K562 (cell line): Measurements from ENCODE around the gene RRM2. TPM values are rescaled to one million over a fixed set of nuclear protein-coding genes. Genes with fewer than 3 reads are reported as not detected.

ENCODE experiments used
- ATAC-seq: fragments of 200-7000 bp; cut with Tn5 transposase; 3 replicates; pipeline ENCODE4 v1.9.1; 2020; ENCODE audit warnings: moderate library complexity
- BruUV-seq: library from RNA; stranded (reverse); fragments of 400-500 nt; replicated peaks from 2 replicates; lab custom pipeline; 2021; lab: Mats Ljungman, UMichigan
- CTCF ChIA-PET: fragments of 300-600 bp; formaldehyde crosslinking; extraction: SDS; loops from one replicate; lab custom pipeline; 2021; ENCODE audit warnings: low intra/inter-chr PET ratio; lab: Yijun Ruan, JAX
- POLR2A ChIA-PET: fragments of 300-600, 350-650 bp; sonication (Branson Sonifier 250); formaldehyde crosslinking; extraction: SDS; loops from one replicate; lab custom pipeline; 2021; ENCODE audit warnings: antibody characterized with exemption, inconsistent platforms; lab: Yijun Ruan, JAX
- DNase-seq, 4 experiments: peaks; one replicate each; pipeline versions ENCODE4 v3.0.0 to v3.0.0-alpha.2; 2011 to 2018; ENCODE audit warnings: low spot score in 3 of 4, mixed read lengths in 3 of 4; ENCODE audit errors: extremely low read depth in 1 of 4
- FAIRE-seq: peaks from 2 replicates; lab custom pipeline; 2011; peaks lifted over from hg19 to GRCh38; lab: Jason Lieb, UNC
- H2AFZ ChIP-seq: 2 replicates; pipeline ENCODE4 v1.6.0; 2011; ENCODE audit warnings: low read depth, low read length, control low read depth, inconsistent platforms
- H3K27ac ChIP-seq: fragments of 200-600 bp; 3 replicates; pipeline ENCODE4 v1.8.0; 2011; ENCODE audit warnings: low read depth, mild to moderate bottlenecking, control low read depth, inconsistent platforms, low read length, moderate library complexity, mixed read lengths; ENCODE audit errors: extremely low read depth
- H3K27me3 ChIP-seq, 2 experiments: fragments of 300-600 bp in 1 of 2; 2 replicates in 1 of 2; 3 replicates in 1 of 2; pipeline versions ENCODE4 v1.6.0 to v1.8.0; 2011; ENCODE audit warnings: inconsistent platforms in 2 of 2, low read length in 2 of 2, mild to moderate bottlenecking in 1 of 2, mixed read lengths in 1 of 2, moderate library complexity in 1 of 2; ENCODE audit not compliant: control insufficient read depth in 2 of 2, insufficient read depth in 2 of 2
- H3K36me3 ChIP-seq: fragments of 300-600 bp; 3 replicates; pipeline ENCODE4 v1.8.0; 2011; ENCODE audit warnings: mild to moderate bottlenecking, low read length, inconsistent platforms; ENCODE audit not compliant: control insufficient read depth, insufficient read depth
- H3K4me1 ChIP-seq, 2 experiments: fragments of 200-600 bp in 1 of 2; replicated peaks in 1 of 2; 2 replicates in 1 of 2; 3 replicates in 1 of 2; pipeline versions ENCODE4 v1.5.1 to v1.8.0; 2011; ENCODE audit warnings: inconsistent platforms in 2 of 2, low read length in 2 of 2, mild to moderate bottlenecking in 1 of 2, mixed read lengths in 1 of 2, moderate library complexity in 1 of 2; ENCODE audit not compliant: control insufficient read depth in 2 of 2, insufficient read depth in 2 of 2
- H3K4me2 ChIP-seq: 2 replicates; pipeline ENCODE4 v1.6.1; 2011; ENCODE audit warnings: low read length, control low read depth, inconsistent platforms, mixed read lengths; ENCODE audit not compliant: insufficient read depth
- H3K4me3 ChIP-seq: fragments of 200-600 bp; sonication (generic), shearing (Covaris generic); 2 replicates; pipeline ENCODE4 v1.5.1; 2016; ENCODE audit warnings: control low read depth, inconsistent platforms
- H3K79me2 ChIP-seq: fragments of 200-600 bp; 3 replicates; pipeline ENCODE4 v1.8.0; 2011; ENCODE audit warnings: low read length, inconsistent platforms; ENCODE audit not compliant: control insufficient read depth, insufficient read depth
- H3K9ac ChIP-seq, 2 experiments: 2 replicates each; pipeline versions ENCODE4 v1.6.0 to v1.6.1; 2011; ENCODE audit warnings: low read depth in 2 of 2, low read length in 2 of 2, control low read depth in 1 of 2, inconsistent platforms in 1 of 2, mild to moderate bottlenecking in 1 of 2, mixed read lengths in 1 of 2; ENCODE audit not compliant: insufficient read depth in 1 of 2
- H3K9me1 ChIP-seq: one replicate; pipeline ENCODE4 v1.6.0; 2011; ENCODE audit warnings: inconsistent platforms, mild to moderate bottlenecking, low read length, moderate library complexity; ENCODE audit not compliant: control insufficient read depth, insufficient read depth
- H3K9me3 ChIP-seq: replicated peaks from 2 replicates; pipeline ENCODE4 v1.5.1; 2011; ENCODE audit warnings: low read depth, low read length, inconsistent platforms; ENCODE audit not compliant: control insufficient read depth, insufficient read depth
- H4K20me1 ChIP-seq: replicated peaks from 2 replicates; pipeline ENCODE4 v1.6.1; 2011; ENCODE audit warnings: low read length, inconsistent platforms, mixed read lengths; ENCODE audit not compliant: control insufficient read depth, insufficient read depth
- ADNP ChIP-seq: fragments of 200-800 bp; sonication (Bioruptor generic); IDR thresholded peaks from 2 replicates; pipeline ENCODE4 v1.6.1; 2016; ENCODE audit warnings: missing genetic modification characterization, missing compliant biosample characterization
- DDX20 ChIP-seq: fragments of 450-650 bp; IDR thresholded peaks from 2 replicates; pipeline ENCODE4 v1.6.1; 2016; ENCODE audit warnings: missing genetic modification characterization, low read depth, mild to moderate bottlenecking, missing compliant biosample characterization, moderate library complexity
- GABPB2 ChIP-seq: fragments of 250-450 bp; sonication (Bioruptor Pico); conservative IDR thresholded peaks from 2 replicates; pipeline ENCODE4 v1.5.1; 2021; ENCODE audit warnings: mild to moderate bottlenecking
- HNRNPLL ChIP-seq: fragments of 200-400 bp; formaldehyde crosslinking; IDR thresholded peaks from 2 replicates; pipeline ENCODE4 v1.6.1; 2017; ENCODE audit warnings: low read length, low read depth, mild to moderate bottlenecking; ENCODE audit not compliant: poor library complexity, severe bottlenecking
- ILF3 ChIP-seq: fragments of 450-650 bp; IDR thresholded peaks from 2 replicates; pipeline ENCODE4 v1.6.1; 2018; ENCODE audit warnings: antibody characterized with exemption, mild to moderate bottlenecking, moderate library complexity, borderline replicate concordance
- MYBL2 ChIP-seq, 2 experiments: fragments of 450-650 bp in 1 of 2; sonication (generic) in 1 of 2; formaldehyde crosslinking in 1 of 2; IDR thresholded peaks; 2 replicates each; pipeline versions ENCODE4 v1.6.1 to v1.8.1; 2017 to 2022; ENCODE audit warnings: borderline replicate concordance in 1 of 2, inconsistent platforms in 1 of 2, low read depth in 1 of 2, mild to moderate bottlenecking in 1 of 2, missing genetic modification reagents in 1 of 2, moderate library complexity in 1 of 2
- NCOA4 ChIP-seq: fragments of 450-650 bp; IDR thresholded peaks from 2 replicates; pipeline ENCODE4 v1.6.1; 2018; ENCODE audit warnings: mild to moderate bottlenecking; ENCODE audit not compliant: partially characterized antibody
- RB1 ChIP-seq: fragments of 450-650 bp; IDR thresholded peaks from 2 replicates; pipeline ENCODE4 v1.6.1; 2017; ENCODE audit warnings: low read depth, mild to moderate bottlenecking
- THRAP3 ChIP-seq: fragments of 450-650 bp; IDR thresholded peaks from 2 replicates; pipeline ENCODE4 v1.6.1; 2016; ENCODE audit warnings: mild to moderate bottlenecking, inconsistent platforms, borderline replicate concordance
- UBTF ChIP-seq, 2 experiments: IDR thresholded peaks; 2 replicates each; pipeline ENCODE4 v1.6.1; 2012; ENCODE audit warnings: improper control_type of control experiment in 2 of 2, low read depth in 2 of 2, low read length in 2 of 2, borderline replicate concordance in 1 of 2
- ZMIZ1 ChIP-seq, 2 experiments: fragments of 150-350 bp in 1 of 2; IDR thresholded peaks; 2 replicates each; pipeline ENCODE4 v1.6.1; 2012 to 2016; ENCODE audit warnings: low read depth in 2 of 2, low read length in 2 of 2, mild to moderate bottlenecking in 1 of 2, moderate library complexity in 1 of 2
- ZNF57 ChIP-seq: fragments of 450-650 bp; formaldehyde crosslinking; IDR thresholded peaks from 2 replicates; pipeline ENCODE4 v1.4.0; 2020; ENCODE audit warnings: mild to moderate bottlenecking, moderate library complexity
- WGBS: fragments of 100-300 bp; shearing (Covaris generic); methylation state at CpG from one replicate; pipeline ENCODE4 v1.1.6; 2016; ENCODE audit warnings: low coverage, mixed read lengths; ENCODE audit not compliant: insufficient coverage; ENCODE audit errors: missing lambda C conversion rate; 5-methylcytosine and 5-hydroxymethylcytosine counted together
- in situ Hi-C: fragments of 300-500 bp; cut with MboI; formaldehyde crosslinking; loops from 4 replicates; pipeline ENCODE4 v1.15.0; 2018; ENCODE audit warnings: inconsistent platforms, mixed read lengths
- intact Hi-C: fragments of 100-400 bp; cut with micrococcal nuclease; formaldehyde crosslinking; loops from 2 replicates; pipeline ENCODE4 v1.14.2; 2022
- polyA plus RNA-seq, 8 experiments: library from polyadenylated mRNA; depleted of rRNA in 4 of 8; stranded (reverse) in 5 of 8; unstranded in 3 of 8; fragments of >200 nt; fragmentation: Nextera tagmentation in 2 of 8; fragmentation: Illumina TruSeq in 1 of 8; extraction: Ambion mirVana in 2 of 8; extraction: Trizol in 1 of 8; gene quantifications; 2 replicates each; pipeline versions ENCODE4 v1.2.1 to v1.2.3, GENCODE V29; 2011 to 2014; ENCODE audit warnings: inconsistent platforms in 1 of 8, missing spikeins in 1 of 8
- total RNA-seq, 7 experiments: library from RNA; depleted of rRNA in 6 of 7; stranded (reverse); fragments of >200 nt in 6 of 7; fragmentation: Illumina TruSeq in 2 of 7; extraction: Trizol in 2 of 7; gene quantifications; 2 replicates each; pipeline versions ENCODE4 v1.2.1 to v1.2.3, GENCODE V29; 2011 to 2021; ENCODE audit warnings: low replicate concordance in 1 of 7
- TF ChIP-seq, protein P1 (sequence below): fragments of 450-650 bp; formaldehyde crosslinking; IDR thresholded peaks from 2 replicates; pipeline ENCODE4 v1.4.0; 2022; ENCODE audit warnings: mild to moderate bottlenecking, moderate library complexity

Gene RRM2
- total and polyA plus RNA-seq, 9 of the 15 experiments (the other 6 are each of a cell fraction or from before 2014, with no cell fraction given): 50.1 to 244 (median 128) TPM

DNA sequence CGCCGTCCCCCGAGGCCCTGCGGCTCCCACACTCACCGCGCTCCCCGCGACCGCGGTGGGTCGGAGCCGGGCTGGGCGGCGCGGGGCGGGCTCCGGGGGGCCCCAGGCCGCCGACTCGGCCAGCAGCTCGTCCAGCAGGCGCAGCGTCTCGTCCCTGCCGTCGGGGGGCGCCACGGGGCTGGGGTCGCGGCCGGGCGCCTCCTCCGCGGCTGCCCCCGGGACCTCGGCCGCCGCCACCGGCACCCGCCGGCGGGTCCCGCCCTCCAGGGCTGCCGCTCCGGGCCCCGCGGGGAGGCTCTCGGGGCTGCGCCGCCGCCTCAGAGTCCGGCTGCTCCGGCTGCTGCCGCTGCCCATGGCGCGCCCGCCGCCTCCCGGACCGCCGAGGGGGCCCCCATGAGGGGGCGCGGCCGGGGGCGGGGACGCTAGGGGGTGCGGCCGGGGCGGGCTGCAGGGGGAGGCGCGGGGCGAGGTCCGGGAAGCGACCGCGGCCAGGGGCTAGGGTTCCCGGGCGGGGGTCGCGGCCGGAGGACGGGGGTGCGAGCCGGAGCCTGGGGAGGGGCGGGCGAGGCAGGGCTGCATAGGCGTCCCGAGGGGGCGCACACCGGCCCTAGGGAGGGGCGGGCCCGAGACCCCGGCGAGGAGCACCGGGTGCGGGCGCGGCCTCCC lies 42.5 kb upstream of the RRM2 start, which contains the start of gene CYS1:
Gene CYS1 (minus strand): TSS at position 542 of the 666 bp plus-strand sequence. CDS start 188 bp downstream, at position 354.
- in situ Hi-C loops: no loop called here
- POLR2A ChIA-PET: no interaction called here
- CTCF ChIA-PET: interaction anchor here (0.6 kb wide), 1 partner anchor 17 kb away, joined by 4 read pairs; no protein-coding TSS in a partner anchor
- peak within 1 kb of the TSS; percentile 13; the same call in 1 of the 2 replicates for H3K4me2 ChIP-seq
- no peak within 1 kb of the TSS for H2AFZ ChIP-seq
- 0 out of 2 replicates have a peak, but pooled peaks cover 7% of the 10 kb centered on the region for H4K20me1 ChIP-seq
- intact Hi-C loops: no loop called here
- peaks cover 0 to 19% of the 10 kb centered on the region in 2 experiments; a peak in 3 of 5 replicates for H3K4me1 ChIP-seq
- H3K4me3 ChIP-seq: peak within 1 kb of the TSS; percentile 17; the same call in 1 of the 2 replicates
- no peak within 1 kb of the TSS for H3K27ac ChIP-seq
- WGBS: 0% methylated on average over 30 of the region's 98 CpGs
- no TSS peak for BruUV-seq
- peak; percentile 35 to 82 (median 71) for DNase-seq
- no peaks in the 10 kb centered on the region for H3K9me3 ChIP-seq
- no peaks in the 10 kb centered on the region for H3K36me3 ChIP-seq
- H3K27me3 ChIP-seq: peaks cover 59 to 64% of the 10 kb centered on the region in 2 experiments
- no peak for FAIRE-seq
- no peaks in the 10 kb centered on the region for H3K9me1 ChIP-seq
- no peaks in the 10 kb centered on the region for H3K79me2 ChIP-seq
- peak within 1 kb of the TSS in 1 of 2 experiments; percentile 39; a peak in 2 of 4 replicates for H3K9ac ChIP-seq
- ATAC-seq: peak; percentile 68
- TF ChIP-seq ZNF57 (CRISPR knock-in tag) (no peak), HNRNPLL (no peak), ILF3 (no peak), NCOA4 (no peak), ADNP (tag) (no peak), ZMIZ1 (IDR thresholded peaks at IDR 0.05; ENCODE audit: low read depth in 2 of 2, low read length in 2 of 2) (no peak), THRAP3 (no peak), MYBL2 (IDR thresholded peaks at IDR 0.05; ENCODE audit: low read depth) (no peak), MYBL2 (CRISPR knock-in tag; IDR thresholded peaks at IDR 0.05; ENCODE audit: borderline replicate concordance) (no peak), RB1 (peak; percentile 55; the same call in 1 of the 2 replicates), GABPB2 (CRISPR knock-in tag) (no peak), UBTF (IDR thresholded peaks at IDR 0.05; ENCODE audit: borderline replicate concordance in 1 of 2, low read depth in 2 of 2, low read length in 2 of 2) (peak; percentile 35 to 58; a peak in 1 of 4 replicates), DDX20 (tag) (no peak)
- TF ChIP-seq, protein P1, sequence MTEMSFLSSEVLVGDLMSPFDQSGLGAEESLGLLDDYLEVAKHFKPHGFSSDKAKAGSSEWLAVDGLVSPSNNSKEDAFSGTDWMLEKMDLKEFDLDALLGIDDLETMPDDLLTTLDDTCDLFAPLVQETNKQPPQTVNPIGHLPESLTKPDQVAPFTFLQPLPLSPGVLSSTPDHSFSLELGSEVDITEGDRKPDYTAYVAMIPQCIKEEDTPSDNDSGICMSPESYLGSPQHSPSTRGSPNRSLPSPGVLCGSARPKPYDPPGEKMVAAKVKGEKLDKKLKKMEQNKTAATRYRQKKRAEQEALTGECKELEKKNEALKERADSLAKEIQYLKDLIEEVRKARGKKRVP (CRISPR knock-in tag): no peak
